DND-41 (cell line): Measurements from ENCODE around the gene GCSH.

Experiments
- ATAC-seq: fragments of 200-7000 bp; cut with Tn5 transposase; 3 replicates; pipeline ENCODE4 v1.9.1; 2021; ENCODE audit warnings: low read depth; ENCODE audit not compliant: insufficient read depth
- DNase-seq: peaks from one replicate; pipeline ENCODE4 v3.0.0-alpha.2; 2020
- H2AFZ ChIP-seq: 2 replicates; pipeline ENCODE4 v1.6.0; 2012; ENCODE audit warnings: low read depth, low read length
- H3K27ac ChIP-seq: 2 replicates; pipeline ENCODE4 v1.5.1; 2012; ENCODE audit warnings: low read length, inconsistent platforms
- H3K27me3 ChIP-seq: fragments of 200-600 bp; sonication (generic); 2 replicates; pipeline ENCODE4 v1.6.0; 2012; ENCODE audit warnings: low read length, mild to moderate bottlenecking, inconsistent platforms; ENCODE audit not compliant: insufficient read depth, poor library complexity
- H3K36me3 ChIP-seq: 2 replicates; pipeline ENCODE4 v1.5.1; 2012; ENCODE audit warnings: low read length, inconsistent platforms; ENCODE audit not compliant: insufficient read depth
- H3K4me1 ChIP-seq: 2 replicates; pipeline ENCODE4 v1.5.1; 2012; ENCODE audit warnings: mild to moderate bottlenecking, low read length; ENCODE audit not compliant: insufficient read depth
- H3K4me2 ChIP-seq: 2 replicates; pipeline ENCODE4 v1.6.0; 2012; ENCODE audit warnings: mild to moderate bottlenecking, moderate library complexity, low read length, inconsistent platforms; ENCODE audit not compliant: insufficient read depth
- H3K4me3 ChIP-seq, 2 experiments: fragments of 200-600 bp in 1 of 2; shearing (Covaris generic) in 1 of 2; 2 replicates each; pipeline ENCODE4 v1.5.1; 2012 to 2016; ENCODE audit warnings: inconsistent platforms in 2 of 2, low read length in 2 of 2, mild to moderate bottlenecking in 2 of 2, low read depth in 1 of 2, moderate library complexity in 1 of 2
- H3K79me2 ChIP-seq: 2 replicates; pipeline ENCODE4 v1.6.0; 2012; ENCODE audit warnings: low read length, inconsistent platforms; ENCODE audit not compliant: insufficient read depth
- H3K9ac ChIP-seq: 2 replicates; pipeline ENCODE4 v1.6.0; 2012; ENCODE audit warnings: low read depth, mild to moderate bottlenecking, inconsistent platforms, low read length, moderate library complexity
- H3K9me3 ChIP-seq: 2 replicates; pipeline ENCODE4 v1.5.1; 2012; ENCODE audit warnings: low read length, moderate library complexity, mild to moderate bottlenecking, inconsistent platforms; ENCODE audit not compliant: insufficient read depth, severe bottlenecking
- H4K20me1 ChIP-seq: 2 replicates; pipeline ENCODE4 v1.6.0; 2012; ENCODE audit warnings: low read length; ENCODE audit not compliant: insufficient read depth
- CTCF ChIP-seq: IDR thresholded peaks from 2 replicates; pipeline ENCODE4 v1.5.1; 2012; ENCODE audit warnings: borderline replicate concordance, low read length, moderate library complexity, mild to moderate bottlenecking; ENCODE audit not compliant: poor library complexity, severe bottlenecking; ENCODE audit errors: extremely low read depth
- EZH2 ChIP-seq: IDR thresholded peaks from 3 replicates; pipeline ENCODE4 v1.6.1; 2012; ENCODE audit warnings: borderline replicate concordance, low read depth, mild to moderate bottlenecking, moderate library complexity, low read length, inconsistent platforms; ENCODE audit not compliant: severe bottlenecking

Gene GCSH

GRCh38 chr16:81041696-81042095 is 54.5 kb downstream of the GCSH start:
- DNase-seq = no peak
- H3K9me3 ChIP-seq = no peaks in the 10 kb centered on the region
- H3K4me2 ChIP-seq = no peak overlapping the region
- peaks cover 9% of the 10 kb centered on the region; the same call in 1 of the 2 replicates for H4K20me1 ChIP-seq
- no peak overlapping the region for H3K4me3 ChIP-seq
- no peak overlapping the region for H3K27ac ChIP-seq
- peaks cover 26% of the 10 kb centered on the region for H3K79me2 ChIP-seq
- peaks cover 58% of the 10 kb centered on the region for H3K36me3 ChIP-seq
- no peak overlapping the region for H2AFZ ChIP-seq
- no peak for TF ChIP-seq EZH2
- TF ChIP-seq CTCF = no peak
- no peak for ATAC-seq
- no peak overlapping the region for H3K9ac ChIP-seq
- H3K4me1 ChIP-seq = peaks cover 19% of the 10 kb centered on the region
- no peaks in the 10 kb centered on the region for H3K27me3 ChIP-seq

- TF ChIP-seq CTCF = no peak
- no peak for TF ChIP-seq EZH2
- H3K27me3 ChIP-seq = no peaks in the 10 kb centered on the region
These were observed 55.4 kb downstream of the GCSH start for GRCh38 chr16:81040842-81041241.

GRCh38 chr16:81040131-81040530 is 56.1 kb downstream of the GCSH start:
- Histone ChIP-seq H3K9me3 (no peaks in the 10 kb centered on the region), H3K79me2 (peaks cover 34% of the 10 kb centered on the region), H3K36me3 (peaks cover 54% of the 10 kb centered on the region), H3K4me2 (no peak overlapping the region), H4K20me1 (peaks cover 9% of the 10 kb centered on the region; the same call in 1 of the 2 replicates), H3K4me3 (no peak overlapping the region), H3K9ac (no peak overlapping the region), H3K27me3 (no peaks in the 10 kb centered on the region), H3K27ac (no peak overlapping the region), H3K4me1 (peaks cover 26% of the 10 kb centered on the region), H2AFZ (no peak overlapping the region)
- no peak for DNase-seq
- TF ChIP-seq CTCF = no peak
- TF ChIP-seq EZH2 = no peak
- ATAC-seq = no peak

More at GRCh38 chr16:81040842-81041241, 55.4 kb downstream of the GCSH start:
- H3K9ac ChIP-seq = no peak overlapping the region
- no peak overlapping the region for H2AFZ ChIP-seq
- DNase-seq = no peak
- no peak overlapping the region for H3K4me3 ChIP-seq
- ATAC-seq = no peak
- H3K9me3 ChIP-seq = no peaks in the 10 kb centered on the region
- peaks cover 22% of the 10 kb centered on the region for H3K4me1 ChIP-seq
- peaks cover 58% of the 10 kb centered on the region for H3K36me3 ChIP-seq
- no peak overlapping the region for H3K4me2 ChIP-seq
- H3K79me2 ChIP-seq = peaks cover 34% of the 10 kb centered on the region
- no peak overlapping the region for H3K27ac ChIP-seq
- H4K20me1 ChIP-seq = peaks cover 9% of the 10 kb centered on the region; the same call in 1 of the 2 replicates
